Activated CD8-positive, alpha-beta memory T cell treated with anti-CD3 and anti-CD28 coated beads for 4 hours (primary cell): Measurements from ENCODE around the gene KDM7A.
"Not testable (repeated sequence)": the region's sequence is repeated elsewhere in the genome, so short reads cannot be mapped to it uniquely, and the experiment has no call there.

Source experiments
- DNase-seq, 2 donors: peaks; one replicate each; pipeline ENCODE4 v3.0.0-alpha.2; 2020; ENCODE audit warnings: low read depth in 2 of 2

The KDM7A gene

GRCh38 chr7:140176811-140177702 lies at the start of gene KDM7A:
KDM7A (minus strand) TSS chr7:140176983; CDS start chr7:140176937, 46 bp downstream.
- peak; percentile 80 to 85 for DNase-seq

DNA sequence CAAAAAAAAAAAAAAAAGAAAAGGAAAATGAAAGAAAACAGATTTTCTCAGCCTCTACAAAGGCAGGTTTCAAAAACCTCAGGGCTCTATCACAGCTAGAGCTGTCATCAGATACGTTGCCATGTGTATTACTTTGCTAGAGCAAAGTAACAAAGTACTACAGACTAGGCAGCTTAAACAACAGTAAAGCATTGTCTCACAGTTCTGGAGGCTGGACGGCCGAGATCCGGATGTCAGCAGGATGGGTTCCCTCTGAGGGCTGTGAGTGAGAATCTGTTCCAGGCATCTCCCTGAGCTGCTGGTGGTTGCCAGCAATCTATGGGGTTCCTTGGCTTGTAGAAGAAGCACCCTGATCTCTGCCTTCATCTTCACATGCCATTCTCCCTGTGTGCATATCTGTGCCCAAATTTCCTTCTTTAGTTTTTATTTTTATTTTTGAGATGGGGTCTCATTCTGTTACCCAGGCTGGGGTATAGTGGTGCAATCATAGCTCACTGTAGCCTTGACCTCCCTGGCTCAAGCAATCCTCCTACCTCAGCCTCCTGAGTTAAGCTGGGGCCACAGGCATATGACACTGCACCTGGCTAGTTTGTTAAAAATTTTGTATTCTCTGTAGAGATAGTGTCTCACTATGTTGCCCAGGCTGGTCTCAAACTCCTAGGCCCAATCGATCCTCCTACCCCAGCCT lies 48.9 kb upstream of the KDM7A start:
- no peak for DNase-seq

- DNase-seq = no peak
These were observed 46.9 kb upstream of the KDM7A start for GRCh38 chr7:140223515-140224221.

GRCh38 chr7:140222814-140223213 lies 46.0 kb upstream of the KDM7A start:
- DNase-seq = no peak

DNA sequence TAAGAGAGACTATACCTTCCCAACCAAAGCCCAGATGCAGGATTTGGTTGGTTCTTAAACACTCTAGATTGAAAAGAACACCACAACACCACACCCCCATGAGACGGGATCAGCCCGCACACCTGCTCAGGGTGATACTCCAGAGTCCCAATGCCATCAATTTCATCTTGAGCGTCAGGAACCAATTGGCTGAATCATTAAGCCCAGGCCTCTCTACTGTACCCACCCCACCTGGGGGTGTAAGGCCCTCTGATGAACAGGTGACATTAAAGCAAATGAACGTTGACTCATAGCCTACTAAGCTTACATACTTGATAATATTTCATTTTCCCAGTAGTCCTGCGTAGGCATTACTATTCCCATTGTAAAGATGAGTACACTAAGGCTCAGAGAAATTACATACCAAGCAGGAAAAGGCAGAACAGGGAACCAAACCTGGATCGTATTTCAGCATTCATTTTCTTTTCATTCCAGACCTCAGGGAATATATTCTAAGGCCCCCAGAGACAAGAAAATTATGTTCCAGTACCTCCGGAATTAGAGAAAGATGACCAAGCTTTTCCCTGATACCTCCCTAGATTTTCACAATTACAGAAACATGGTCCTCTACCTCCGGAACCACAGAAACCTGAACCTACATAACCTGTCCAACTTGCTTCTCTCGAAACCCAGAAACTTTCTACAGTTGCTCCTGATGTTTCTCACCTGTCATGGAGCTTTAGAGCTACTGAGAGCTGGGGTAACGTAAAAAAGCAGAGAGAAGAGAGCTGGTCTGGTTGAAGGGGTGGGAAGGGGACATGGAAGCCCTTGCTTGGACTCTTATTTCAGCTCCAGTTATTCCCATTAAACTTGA lies 43.1 kb upstream of the KDM7A start:
- no peak for DNase-seq

GRCh38 chr7:140218656-140219055 lies 41.9 kb upstream of the KDM7A start:
- DNase-seq = no peak

GRCh38 chr7:140217750-140218501 lies 41.1 kb upstream of the KDM7A start:
- no peak for DNase-seq

DNA sequence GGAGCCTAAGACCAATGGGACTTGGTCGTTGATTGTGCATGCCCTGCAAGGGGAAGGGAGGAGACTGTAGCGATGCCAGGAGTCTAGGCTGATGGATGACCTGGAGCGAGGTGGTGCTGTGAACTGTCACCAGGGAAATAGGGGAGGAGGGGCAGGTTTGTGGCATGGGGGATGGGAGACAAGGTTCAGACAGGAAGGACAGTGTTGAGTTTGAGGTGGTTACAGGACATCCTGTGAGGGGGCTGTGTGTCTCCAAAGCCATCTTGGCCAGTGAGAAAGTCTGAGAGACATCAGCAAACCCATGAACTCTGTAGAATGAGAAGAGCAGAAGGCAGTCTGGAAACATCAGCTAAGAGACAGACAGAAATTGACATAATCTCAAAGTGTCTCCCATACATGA lies 38.5 kb upstream of the KDM7A start:
- no peak for DNase-seq

- DNase-seq = no peak
These were observed 37.4 kb upstream of the KDM7A start for GRCh38 chr7:140214075-140214684.

GRCh38 chr7:140213684-140214074 lies 36.9 kb upstream of the KDM7A start:
- no peak for DNase-seq

- DNase-seq = no peak
These were observed 35.5 kb upstream of the KDM7A start for GRCh38 chr7:140212100-140212881.

DNA sequence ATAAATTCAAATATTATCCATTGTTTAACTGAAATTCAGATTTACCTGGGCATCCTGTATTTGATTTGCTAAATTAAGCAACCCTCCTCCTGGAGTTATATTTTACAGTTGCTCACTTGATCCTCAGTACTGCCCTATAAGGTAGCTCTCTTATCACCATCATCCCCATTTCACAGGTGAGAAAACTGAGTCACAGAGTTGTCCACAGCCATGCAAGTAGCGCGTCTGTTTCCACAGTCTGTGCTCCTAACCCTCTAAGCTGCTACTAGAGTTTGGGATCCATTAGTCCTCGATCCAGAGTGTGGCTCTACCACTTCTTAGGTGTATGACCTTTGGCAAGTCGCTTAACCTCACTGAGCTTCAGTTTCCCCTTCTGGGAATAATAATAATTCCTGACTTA lies 34.9 kb upstream of the KDM7A start:
- no peak for DNase-seq

GRCh38 chr7:140209866-140210609 lies 33.3 kb upstream of the KDM7A start:
- DNase-seq = peak in 1 of 2 donors; percentile 12

GRCh38 chr7:140206616-140207389 lies 30.0 kb upstream of the KDM7A start:
- DNase-seq = no peak

- no peak for DNase-seq
These were observed 28.8 kb upstream of the KDM7A start for GRCh38 chr7:140205600-140205999.

DNA sequence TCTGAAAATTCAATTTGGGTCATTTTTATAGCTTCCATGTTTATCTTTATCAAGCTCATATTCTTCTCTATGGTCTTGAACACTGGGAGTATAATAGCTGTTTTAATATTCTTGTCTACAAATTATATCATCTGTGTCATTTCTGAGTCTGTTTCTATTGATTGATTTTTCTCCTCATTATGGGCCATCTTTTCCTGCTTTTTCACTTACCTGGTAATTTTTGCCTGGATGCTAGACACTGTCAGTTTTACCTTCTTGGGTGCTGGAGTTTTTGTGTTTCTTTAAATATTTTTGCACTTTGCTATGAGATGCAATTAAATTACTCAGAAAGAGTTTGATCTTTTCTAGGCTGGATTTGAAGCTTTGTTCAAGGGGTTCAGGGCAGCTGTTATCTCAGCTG lies 26.8 kb upstream of the KDM7A start:
- DNase-seq = no peak

GRCh38 chr7:140202942-140203341 lies 26.2 kb upstream of the KDM7A start:
- not testable (repeated sequence) for DNase-seq

GRCh38 chr7:140201393-140201792 lies 24.6 kb upstream of the KDM7A start:
- DNase-seq = no peak
